ENCODE results near the gene SRMS. TPM values are rescaled to one million over a fixed set of nuclear protein-coding genes. Genes with fewer than 3 reads are reported as not detected.

SRMS gene
- total RNA-seq, 4 donors from 2014 or later: not detected

DNA sequence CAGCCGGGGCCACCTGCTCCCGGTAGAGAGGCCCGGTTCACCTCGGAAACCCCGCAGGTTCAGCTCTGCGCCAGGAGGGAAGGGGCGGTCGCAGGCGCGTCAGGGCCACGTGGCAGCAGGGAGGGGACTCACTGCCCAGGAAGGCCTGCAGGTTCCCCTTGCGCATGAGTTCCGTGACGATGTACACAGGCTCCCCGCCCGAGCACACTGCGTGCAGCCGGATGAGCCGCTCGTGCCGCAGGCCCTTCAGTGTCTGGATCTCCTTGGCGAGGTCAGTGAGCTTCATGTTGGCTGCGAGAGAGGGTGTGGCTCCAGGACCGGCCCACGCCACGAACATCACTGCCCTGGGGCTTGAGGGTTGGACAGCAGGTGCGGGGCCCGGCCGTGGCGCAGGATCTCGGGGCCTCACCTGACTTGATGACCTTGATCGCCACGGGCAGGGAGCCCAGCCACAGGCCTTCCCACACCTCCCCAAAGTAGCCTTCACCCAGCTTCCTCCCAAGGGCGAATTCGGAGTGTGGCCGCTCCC lies 5.5 kb downstream of the SRMS start:
- TF ChIP-seq EP300 (IDR thresholded peaks at IDR 0.05) (no peak), POLR2A (IDR thresholded peaks at IDR 0.05) (no peak)
- TF ChIP-seq, protein P1, sequence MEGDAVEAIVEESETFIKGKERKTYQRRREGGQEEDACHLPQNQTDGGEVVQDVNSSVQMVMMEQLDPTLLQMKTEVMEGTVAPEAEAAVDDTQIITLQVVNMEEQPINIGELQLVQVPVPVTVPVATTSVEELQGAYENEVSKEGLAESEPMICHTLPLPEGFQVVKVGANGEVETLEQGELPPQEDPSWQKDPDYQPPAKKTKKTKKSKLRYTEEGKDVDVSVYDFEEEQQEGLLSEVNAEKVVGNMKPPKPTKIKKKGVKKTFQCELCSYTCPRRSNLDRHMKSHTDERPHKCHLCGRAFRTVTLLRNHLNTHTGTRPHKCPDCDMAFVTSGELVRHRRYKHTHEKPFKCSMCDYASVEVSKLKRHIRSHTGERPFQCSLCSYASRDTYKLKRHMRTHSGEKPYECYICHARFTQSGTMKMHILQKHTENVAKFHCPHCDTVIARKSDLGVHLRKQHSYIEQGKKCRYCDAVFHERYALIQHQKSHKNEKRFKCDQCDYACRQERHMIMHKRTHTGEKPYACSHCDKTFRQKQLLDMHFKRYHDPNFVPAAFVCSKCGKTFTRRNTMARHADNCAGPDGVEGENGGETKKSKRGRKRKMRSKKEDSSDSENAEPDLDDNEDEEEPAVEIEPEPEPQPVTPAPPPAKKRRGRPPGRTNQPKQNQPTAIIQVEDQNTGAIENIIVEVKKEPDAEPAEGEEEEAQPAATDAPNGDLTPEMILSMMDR (IDR thresholded peaks at IDR 0.05): no peak
- H3K27me3 ChIP-seq: peaks cover 0 to 30% of the 10 kb centered on the region in 2 donors
- 79 to 82% methylated on average over 18 to 23 of the region's 36 CpGs for WGBS, 2 donors
- DNase-seq (ENCODE audit: low spot score in 2 of 2): no peak
- H3K9me3 ChIP-seq: no peaks in the 10 kb centered on the region
- H3K4me1 ChIP-seq: peaks cover 0 to 17% (median 8%) of the 10 kb centered on the region in 4 donors
- no peaks in the 10 kb centered on the region for H3K36me3 ChIP-seq
- H3K27ac ChIP-seq: no peak overlapping the region
- H3K4me3 ChIP-seq: no peak overlapping the region

DNA sequence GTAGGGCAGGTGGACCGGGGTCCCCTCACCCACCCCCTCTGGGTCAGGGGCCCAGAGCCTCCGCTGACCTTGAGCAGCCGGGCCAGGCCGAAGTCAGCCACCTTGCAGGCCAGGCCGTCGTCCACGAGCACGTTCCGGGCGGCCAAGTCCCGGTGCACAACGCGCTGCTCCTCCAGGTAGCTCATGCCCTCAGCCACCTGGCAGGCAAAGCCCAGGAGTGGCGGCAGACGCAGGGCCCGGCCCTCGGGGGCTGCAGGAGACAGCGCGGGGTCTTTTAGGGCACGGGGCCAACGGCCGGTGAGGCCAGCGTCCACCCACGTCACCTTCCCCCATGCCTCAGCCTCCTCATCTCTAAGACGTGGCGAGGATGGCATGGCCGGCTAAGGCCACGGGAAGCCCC lies 6.2 kb downstream of the SRMS start:
- no peaks in the 10 kb centered on the region for H3K36me3 ChIP-seq
- WGBS, 2 donors: 92 to 94% methylated on average over 19 to 20 of the region's 28 CpGs
- TF ChIP-seq, protein P1 (IDR thresholded peaks at IDR 0.05): no peak
- TF ChIP-seq EP300 (IDR thresholded peaks at IDR 0.05) (no peak), POLR2A (IDR thresholded peaks at IDR 0.05) (no peak)
- H3K4me3 ChIP-seq: no peak overlapping the region
- peaks cover 0 to 30% of the 10 kb centered on the region in 2 donors for H3K27me3 ChIP-seq
- H3K4me1 ChIP-seq: peaks cover 0 to 23% (median 12%) of the 10 kb centered on the region in 4 donors
- H3K9me3 ChIP-seq: no peaks in the 10 kb centered on the region
- no peak overlapping the region for H3K27ac ChIP-seq
- no peak for DNase-seq (ENCODE audit: low spot score in 2 of 2)

DNA sequence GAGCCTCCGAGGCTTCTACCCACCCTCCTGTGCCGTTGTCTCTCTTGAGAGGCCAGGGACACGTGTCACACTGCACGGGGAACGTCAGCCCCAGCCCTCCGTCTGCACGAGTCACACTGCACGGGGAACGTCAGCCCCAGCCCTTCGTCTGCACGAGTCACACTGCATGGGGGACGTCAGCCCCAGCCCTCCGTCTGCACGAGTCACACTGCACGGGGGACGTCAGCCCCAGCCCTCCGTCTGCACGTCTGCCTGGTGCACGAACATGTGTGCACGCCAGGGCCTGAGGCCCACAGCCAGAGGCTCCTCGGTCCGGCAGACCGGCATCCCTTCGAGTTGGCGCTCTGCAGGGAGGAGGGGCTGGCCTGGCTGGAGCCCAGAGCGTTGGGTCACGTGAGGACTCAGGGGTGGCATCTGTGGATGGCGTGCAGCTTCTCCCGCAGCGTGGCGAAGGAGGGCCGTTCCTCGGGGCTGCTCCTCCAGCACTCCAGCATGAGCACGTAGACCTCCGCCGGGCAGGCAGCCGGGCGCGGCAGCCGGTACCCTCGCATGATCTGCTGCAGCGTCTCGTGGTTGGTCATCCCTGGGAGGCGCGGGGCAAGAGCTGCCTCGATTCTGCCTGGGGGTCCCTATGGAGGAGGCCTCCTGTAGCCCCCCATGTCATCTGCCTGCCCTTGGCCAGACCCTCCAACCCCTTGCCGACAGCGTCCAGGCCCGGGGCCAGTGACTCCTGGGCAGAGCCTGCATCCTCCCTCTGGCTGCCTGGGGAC lies 6.9 kb downstream of the SRMS start:
- TF ChIP-seq EP300 (IDR thresholded peaks at IDR 0.05) (no peak), POLR2A (IDR thresholded peaks at IDR 0.05) (no peak)
- TF ChIP-seq, protein P1 (IDR thresholded peaks at IDR 0.05): no peak
- no peak overlapping the region for H3K27ac ChIP-seq
- H3K4me3 ChIP-seq: no peak overlapping the region
- H3K4me1 ChIP-seq: peaks cover 0 to 27% (median 11%) of the 10 kb centered on the region in 4 donors
- H3K27me3 ChIP-seq: peaks cover 0 to 28% of the 10 kb centered on the region in 2 donors
- no peaks in the 10 kb centered on the region for H3K36me3 ChIP-seq
- no peaks in the 10 kb centered on the region for H3K9me3 ChIP-seq
- DNase-seq (ENCODE audit: low spot score in 2 of 2): no peak
- 62 to 70% methylated on average over 38 to 41 of the region's 49 CpGs for WGBS, 2 donors

DNA sequence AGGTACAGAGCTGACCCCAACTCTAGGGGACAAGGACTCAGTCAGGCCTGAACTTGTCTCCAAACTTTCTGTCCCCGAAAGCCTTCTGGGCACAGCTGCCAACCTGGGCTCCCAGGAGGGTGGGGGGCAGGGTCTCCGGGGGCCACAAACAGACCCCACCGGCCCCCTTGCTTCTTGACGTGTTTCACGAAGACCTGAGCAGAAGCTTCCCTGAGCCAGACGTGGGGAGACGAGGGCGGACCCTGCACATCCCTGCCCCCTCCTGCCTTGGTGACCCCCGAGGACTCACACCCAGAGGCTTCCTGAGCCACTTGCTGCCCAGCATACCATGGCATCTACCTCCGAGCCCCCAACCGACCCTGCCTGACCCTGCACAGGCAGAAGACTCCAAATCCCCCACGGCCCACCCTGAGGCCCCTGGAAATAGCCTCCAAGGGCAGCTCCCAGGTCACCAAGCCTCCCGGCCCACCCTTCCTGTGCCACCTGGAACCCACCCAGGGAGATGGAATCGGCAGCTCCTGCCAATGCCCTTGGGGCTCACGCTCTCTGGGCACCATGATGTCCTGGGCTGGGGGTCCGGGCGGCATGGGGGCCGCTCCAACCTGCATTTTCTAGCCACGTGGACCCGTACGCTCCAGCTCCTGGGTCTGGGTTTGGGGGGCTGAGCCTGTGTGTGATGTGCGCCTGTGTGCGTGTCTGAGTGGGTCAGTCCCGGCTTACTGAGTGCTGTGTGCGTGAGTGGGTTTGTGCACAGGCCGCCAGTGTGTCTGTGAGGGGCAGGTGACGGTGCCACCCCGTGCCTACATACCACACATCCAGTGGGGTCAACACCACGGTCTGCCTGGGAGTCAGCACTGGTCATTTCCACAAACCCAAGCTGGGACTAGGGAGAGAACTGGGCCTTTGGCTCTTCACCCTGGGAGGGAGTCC lies 7.8 kb downstream of the SRMS start:
- Histone ChIP-seq H3K36me3 (no peaks in the 10 kb centered on the region), H3K27ac (no peak overlapping the region), H3K9me3 (no peaks in the 10 kb centered on the region), H3K4me3 (no peak overlapping the region), H3K27me3 (peaks cover 0 to 23% of the 10 kb centered on the region in 2 donors), H3K4me1 (peaks cover 0 to 35% (median 9%) of the 10 kb centered on the region in 4 donors)
- no peak for TF ChIP-seq POLR2A (IDR thresholded peaks at IDR 0.05)
- TF ChIP-seq, protein P1 (IDR thresholded peaks at IDR 0.05): no peak
- WGBS, 2 donors: 86 to 93% methylated on average over 23 to 29 of the region's 29 CpGs
- DNase-seq (ENCODE audit: low spot score in 2 of 2): no peak
